Heart left ventricle (tissue), 13 donors: ENCODE measurements around the gene SGO2.

Experiments used
- POLR2A ChIP-seq, 2 donors: fragments of 450-650 bp; IDR thresholded peaks; one replicate each; pipeline ENCODE4 v1.6.1; 2017; ENCODE audit warnings: antibody characterized with exemption in 2 of 2, mild to moderate bottlenecking in 2 of 2, moderate library complexity in 2 of 2
- TF ChIP-seq, protein P1 (sequence below), 12 donors: fragments of 200-600 bp; sonication (generic) in 4 of 12; IDR thresholded peaks; one replicate each; pipeline versions ENCODE4 v1.5.0 to v1.8.0; 2018 to 2022; ENCODE audit warnings: antibody characterized with exemption in 12 of 12, mild to moderate bottlenecking in 5 of 12
- donor health status: ischemic (EF 13 %, LVEDD 7.1; RV severe dilation, severe dysfunction).
- donor health status: DM: no; HTN: yes; CAD: no.
- donor health status: DM: no; HTN: no; CAD: no.
- donor health status: ischemic (EF 25% LVEDD 6.9; RV normal size, moderate dysfunction).
- donor health status: ischemic (EF 25% LVEDD 5.7; RV mildly dilated, moderate dysfunction).
- donor health status: ischemic (EF 35%, LVEDD 5.7; RV mildly dilated, moderate dysfunction).
- donor health status: nonischemic (EF 11% LVEDD 7.7; RV severe dilation, severe dysfunction).
- donor health status: DM: yes; HTN: yes; CAD: no.
- donor health status: PGD.
- donor health status: ischemic (EF 29% LVEDD 5.4; RV normal size, mild dysfunction).
- donor health status: nonischemic (EF 23%, LVEDD 6.1; RV moderate dilation, normal function).

GRCh38 chr2:200567932-200568331, 41.9 kb downstream of the SGO2 start:
- TF ChIP-seq POLR2A (IDR thresholded peaks at IDR 0.05): no peak
- TF ChIP-seq, protein P1, sequence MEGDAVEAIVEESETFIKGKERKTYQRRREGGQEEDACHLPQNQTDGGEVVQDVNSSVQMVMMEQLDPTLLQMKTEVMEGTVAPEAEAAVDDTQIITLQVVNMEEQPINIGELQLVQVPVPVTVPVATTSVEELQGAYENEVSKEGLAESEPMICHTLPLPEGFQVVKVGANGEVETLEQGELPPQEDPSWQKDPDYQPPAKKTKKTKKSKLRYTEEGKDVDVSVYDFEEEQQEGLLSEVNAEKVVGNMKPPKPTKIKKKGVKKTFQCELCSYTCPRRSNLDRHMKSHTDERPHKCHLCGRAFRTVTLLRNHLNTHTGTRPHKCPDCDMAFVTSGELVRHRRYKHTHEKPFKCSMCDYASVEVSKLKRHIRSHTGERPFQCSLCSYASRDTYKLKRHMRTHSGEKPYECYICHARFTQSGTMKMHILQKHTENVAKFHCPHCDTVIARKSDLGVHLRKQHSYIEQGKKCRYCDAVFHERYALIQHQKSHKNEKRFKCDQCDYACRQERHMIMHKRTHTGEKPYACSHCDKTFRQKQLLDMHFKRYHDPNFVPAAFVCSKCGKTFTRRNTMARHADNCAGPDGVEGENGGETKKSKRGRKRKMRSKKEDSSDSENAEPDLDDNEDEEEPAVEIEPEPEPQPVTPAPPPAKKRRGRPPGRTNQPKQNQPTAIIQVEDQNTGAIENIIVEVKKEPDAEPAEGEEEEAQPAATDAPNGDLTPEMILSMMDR (IDR thresholded peaks at IDR 0.05): no peak
